GM18951 (cell line): ENCODE measurements around the gene CLN3.
A peak's percentile ranks its signal among the peaks of the same experiment; 100 is the strongest.
"Not testable (repeated sequence)": the region's sequence is repeated elsewhere in the genome, so short reads cannot be mapped to it uniquely, and the experiment has no call there.

Experiments used
- POLR2A ChIP-seq: IDR thresholded peaks from 4 replicates; pipeline ENCODE4 v1.6.1; 2011; ENCODE audit warnings: mild to moderate bottlenecking; ENCODE audit not compliant: insufficient read length, insufficient read depth; ENCODE audit errors: extremely low read depth
- in situ Hi-C: fragments of 300-500 bp; cut with MboI; formaldehyde crosslinking; loops from one replicate; pipeline ENCODE4 v1.12.0; 2022; ENCODE audit warnings: low sequenced_read_pairs, mixed read lengths, inconsistent platforms; ENCODE audit not compliant: unreplicated experiment

The CLN3 gene

DNA sequence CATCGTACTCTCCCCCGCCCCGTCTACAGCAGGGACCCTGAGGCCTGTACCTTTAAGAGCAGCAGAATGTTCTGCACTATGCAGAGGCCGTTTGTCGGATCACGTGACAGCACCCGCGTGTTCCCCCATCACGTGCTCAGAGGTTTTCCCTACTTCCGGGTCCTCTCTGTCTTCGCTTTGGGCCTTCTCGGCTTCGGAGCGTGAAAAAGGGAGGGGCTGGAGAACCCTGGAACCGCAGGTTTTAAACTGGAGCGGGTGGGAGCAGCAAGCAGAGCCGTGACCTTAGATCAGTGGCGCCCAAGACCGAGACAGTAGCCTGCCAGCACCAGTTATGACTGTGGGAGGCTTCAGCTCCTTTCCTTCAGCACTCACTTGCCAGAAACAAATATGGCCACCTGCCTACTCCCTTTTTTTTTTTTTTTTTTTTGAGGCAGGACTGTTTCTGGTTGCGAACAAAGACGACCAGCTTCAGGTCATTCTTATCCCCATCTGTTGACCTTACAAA is at the start of gene CLN3:
Gene CLN3, minus strand, starts transcription at position 105 of the 505 bp plus-strand sequence. CDS start 315 bp downstream, outside the sequence.
- TF ChIP-seq POLR2A: peak; percentile 43
- in situ Hi-C loops: no loop called here

DNA sequence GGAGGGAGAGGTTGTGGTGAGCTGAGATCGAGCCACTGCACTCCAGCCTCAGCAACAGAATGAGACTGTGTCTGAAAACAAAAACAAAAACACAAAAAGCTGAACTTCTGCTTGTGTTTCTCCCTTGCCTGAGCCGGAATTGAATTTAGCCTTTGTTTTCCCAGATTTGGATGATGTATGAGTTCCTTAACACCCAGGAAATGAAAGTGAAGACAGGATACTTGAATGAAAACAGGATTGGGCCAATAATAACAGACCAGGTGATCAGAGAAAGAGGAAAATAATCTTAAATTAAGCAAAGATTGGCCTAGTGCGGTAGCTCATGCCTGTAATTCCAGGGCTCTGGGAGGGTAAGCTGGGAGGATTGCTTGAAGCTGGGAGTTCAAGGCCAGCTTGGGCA is 48.5 kb upstream of the CLN3 start:
- no peak for TF ChIP-seq POLR2A
- in situ Hi-C loops: no loop called here

DNA sequence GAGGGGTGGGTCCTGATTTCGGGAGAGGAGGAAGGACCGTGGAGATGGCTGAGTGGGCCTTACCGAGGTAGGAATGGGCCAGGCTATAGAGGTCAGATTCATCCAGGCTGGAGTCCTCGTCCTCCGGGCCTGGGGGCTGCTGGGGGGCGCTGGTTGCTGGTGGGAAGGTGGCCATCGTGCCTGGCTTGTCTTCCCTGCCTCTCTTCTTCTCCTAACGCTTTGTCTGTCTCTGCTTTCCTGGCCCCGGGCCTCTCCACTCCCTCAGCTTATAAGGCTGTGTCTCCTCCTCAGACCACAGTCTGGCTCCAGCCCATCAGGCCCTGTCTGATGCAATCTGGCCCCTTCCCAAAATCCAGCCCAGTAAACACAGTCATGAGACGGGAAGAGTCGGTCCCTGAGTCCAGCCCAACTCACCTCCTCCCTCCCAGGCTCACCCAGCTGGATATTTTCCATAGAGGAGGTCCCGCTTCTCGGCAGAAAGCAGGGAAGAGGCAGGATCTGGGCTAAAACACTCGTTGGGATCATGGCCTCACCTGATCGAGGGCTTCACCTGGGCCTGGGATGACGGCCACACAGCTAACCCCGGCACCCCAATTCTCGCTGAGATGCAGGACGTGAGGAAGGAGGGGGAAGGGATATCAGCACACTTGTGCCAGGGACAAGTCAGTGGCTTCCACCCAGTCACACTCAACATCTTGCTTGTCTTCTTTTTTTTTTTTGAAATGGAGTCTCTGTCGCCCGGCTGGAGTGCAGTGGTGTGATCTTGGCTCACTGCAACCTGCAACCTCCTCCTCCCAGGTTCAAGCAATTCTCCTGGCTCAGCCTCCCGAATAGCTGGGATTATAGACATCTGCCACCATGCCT is 47.1 kb upstream of the CLN3 start, which contains the start of gene NUPR1:
Gene NUPR1, minus strand, starts transcription at position 242 of the 864 bp plus-strand sequence. Its CDS starts 67 bp downstream, at position 175.
- in situ Hi-C loops: no loop called here
- no peak for TF ChIP-seq POLR2A

DNA sequence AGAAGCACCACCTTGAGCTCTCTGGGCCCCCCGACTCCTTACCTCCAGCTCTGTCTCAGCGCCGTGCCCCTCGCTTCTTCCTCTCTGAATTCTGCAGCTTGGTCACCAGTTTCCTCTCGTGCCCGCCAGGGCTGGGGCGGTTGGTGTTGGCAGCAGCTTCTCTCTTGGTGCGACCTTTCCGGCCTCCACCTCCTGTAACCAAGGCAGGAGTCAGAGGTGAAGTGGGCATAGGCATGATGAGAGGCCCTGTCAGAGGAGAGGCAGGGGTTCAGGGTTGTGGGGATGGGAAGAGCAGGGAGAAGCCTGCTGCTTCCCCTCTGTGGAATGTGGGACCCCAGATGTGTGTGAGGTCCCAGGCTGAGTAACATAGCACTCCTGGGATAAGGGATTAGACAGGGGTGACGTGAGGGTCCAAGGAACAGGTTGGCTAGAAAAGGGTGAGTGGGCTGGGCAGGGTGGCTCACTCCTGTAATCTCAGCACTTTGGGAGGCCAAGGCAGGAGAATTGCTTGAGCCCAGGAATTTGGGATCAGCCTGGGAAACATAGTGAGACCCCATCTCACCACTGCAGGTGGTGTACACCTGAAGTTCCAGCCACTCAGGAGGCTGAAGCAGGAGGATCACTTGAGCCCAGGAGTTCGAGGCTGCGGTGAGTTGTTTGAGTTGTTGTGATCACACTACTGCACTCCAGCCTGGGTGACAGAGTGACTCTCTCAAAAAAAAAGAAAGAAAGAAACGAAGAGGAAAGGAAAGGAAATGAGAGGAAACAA is 46.3 kb upstream of the CLN3 start:
- in situ Hi-C loops: no loop called here
- no peak for TF ChIP-seq POLR2A

DNA sequence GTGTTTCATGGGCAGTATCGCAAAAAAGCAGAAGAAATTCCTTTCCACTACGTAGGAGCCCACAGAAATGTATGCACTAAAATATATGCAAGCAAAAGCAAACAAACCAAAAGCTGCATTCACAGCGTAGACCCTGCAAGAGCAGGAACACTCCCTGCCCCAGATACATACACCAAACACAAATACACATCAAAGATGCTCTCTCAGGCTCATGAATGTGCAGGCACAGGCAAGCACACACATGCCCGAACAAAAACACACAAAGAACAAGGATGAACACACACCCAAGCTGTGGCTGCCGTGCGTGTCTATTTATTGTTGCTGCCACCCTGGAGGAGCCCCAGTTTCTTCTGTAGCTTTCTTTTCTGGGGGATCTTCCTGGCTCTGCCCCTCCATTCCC is 45.2 kb upstream of the CLN3 start:
- in situ Hi-C loops: no loop called here
- TF ChIP-seq POLR2A: no peak

DNA sequence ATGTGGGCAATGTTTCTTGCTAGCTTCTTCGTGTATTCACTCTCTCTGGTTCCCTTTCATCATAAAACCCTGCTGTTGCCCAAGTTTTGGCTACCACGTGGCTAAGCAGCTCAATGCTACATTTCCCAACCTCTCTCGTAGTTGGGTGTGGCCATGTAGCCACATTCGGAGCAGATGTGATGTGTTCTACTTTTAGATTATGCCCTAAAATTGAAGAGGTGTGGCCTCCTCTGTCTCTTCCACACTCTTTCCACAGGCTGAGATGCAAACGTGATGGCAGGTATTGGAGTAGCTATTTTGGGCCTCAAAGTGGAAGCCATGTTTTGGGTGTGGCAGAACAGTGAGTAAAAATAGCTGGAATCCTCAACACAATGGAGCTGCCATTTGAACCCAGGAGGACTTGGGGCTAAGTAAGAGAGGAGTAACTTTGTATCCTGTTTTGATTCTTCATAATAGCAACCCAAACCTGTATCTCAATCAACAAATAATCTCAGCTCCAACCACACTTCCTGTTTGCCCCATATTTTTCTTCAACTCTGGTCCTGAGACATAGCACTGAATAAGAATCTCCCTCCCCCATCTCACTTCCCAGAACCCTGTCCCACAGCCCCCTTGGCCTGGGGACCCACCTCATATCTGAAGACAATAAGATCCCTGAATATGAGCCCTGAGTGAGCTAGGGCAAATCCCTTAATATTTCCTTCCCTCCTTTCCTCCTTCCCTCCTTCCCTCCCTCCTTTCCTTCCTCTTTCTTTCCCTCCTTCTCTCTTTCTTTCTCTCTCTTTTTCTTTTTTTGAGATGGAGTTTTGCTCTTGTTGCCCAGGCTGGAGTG is 42.9 kb upstream of the CLN3 start:
- in situ Hi-C loops: no loop called here
- no peak for TF ChIP-seq POLR2A

DNA sequence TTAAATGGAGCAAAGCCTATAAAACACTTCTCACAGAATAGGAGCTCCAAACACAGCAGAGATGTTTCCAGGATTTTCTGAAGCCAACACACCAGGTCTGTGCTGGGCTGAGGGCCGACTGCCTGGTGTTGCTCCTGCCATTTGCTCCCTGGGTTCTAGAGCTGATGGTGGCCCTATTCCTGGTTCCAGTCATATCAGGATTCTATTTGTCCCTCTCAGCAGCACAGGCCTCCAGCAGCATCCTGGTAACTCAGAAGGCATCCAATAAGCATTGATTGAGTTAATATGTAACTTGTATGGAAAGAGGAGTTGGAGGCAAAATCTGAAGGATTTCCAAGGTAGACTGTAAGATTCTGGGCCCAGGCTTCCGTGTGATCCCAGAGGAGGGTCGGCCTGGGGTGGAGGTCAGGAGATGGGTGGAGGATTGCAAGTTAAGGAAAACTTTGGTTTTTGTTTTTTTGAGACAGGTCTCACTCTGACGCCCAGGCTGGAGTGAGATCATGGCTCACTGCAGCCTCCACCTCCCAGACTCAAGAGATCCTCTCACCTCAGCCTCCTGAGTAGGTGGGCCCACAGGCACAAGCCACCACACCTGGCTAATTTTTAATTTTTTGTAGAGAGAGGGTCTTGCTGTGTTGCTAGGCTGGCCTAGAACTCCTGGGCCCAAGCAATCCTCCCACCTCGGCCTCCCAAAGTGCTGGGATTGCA is 41.2 kb upstream of the CLN3 start:
- TF ChIP-seq POLR2A: no peak
- in situ Hi-C loops: no loop called here

DNA sequence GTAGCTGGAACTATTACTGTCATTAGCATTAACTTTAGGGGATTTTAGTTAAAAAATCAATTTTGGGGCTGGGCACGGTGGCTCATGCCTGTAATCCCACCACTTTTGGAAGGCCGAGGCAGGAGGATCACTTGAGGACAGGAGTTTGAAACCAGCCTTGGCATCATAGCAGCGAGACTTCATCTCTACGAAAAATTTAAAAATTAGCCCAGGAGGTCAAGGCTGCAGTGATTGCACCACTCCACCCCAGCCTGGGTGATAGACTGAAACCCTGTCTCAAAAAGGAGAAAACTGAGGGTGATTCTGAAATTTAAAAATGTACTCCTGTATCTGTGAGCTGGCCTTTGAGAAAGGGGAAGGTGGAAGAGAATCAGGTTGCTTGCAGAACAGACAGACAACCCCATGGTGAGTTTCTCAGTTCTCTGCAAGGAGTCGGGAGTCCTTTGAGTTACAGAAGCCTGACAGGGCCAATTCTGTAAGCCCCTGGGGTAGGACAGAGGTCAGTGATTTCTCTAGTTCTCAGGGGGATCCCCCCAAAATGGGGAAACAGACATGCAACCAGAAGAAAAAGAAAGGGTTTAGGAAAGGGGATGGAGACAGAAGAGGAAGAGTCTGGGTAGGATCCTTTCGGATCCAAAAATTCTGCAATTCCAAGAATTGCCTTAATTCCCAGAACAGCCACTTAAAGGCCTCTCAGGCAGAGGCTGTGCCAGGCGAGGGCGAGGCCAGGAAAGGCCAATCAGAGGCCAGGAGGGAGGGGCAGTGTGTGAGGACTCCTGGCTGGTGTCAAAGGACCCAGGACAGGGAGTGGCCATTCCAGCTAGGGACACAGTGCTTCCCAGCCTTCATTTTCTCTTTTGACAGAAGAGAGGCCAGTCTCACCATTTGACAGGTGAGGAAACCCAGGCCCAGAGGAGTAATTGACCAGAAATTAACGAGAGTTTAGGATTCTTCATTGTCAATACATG is 40.2 kb upstream of the CLN3 start:
- in situ Hi-C loops: no loop called here
- TF ChIP-seq POLR2A: no peak

DNA sequence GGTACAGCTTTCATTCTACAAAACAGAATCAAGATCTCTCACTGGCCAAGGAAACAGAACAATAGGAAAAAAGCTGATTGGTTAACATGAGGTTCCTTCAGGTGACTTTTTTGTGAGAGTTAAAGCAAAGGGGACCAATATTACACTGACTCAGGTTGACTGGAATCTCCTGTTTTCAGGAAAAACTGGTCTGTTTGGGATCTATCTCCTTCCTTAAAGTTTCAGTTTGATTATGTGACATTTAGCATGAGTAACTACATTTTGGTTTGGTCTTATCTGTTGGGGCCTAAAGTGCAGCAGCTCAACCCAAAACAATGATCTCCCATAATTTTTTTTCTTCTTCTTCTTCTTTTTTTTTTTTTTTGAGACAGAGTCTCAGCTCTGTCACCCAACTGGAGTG is 37.2 kb upstream of the CLN3 start:
- in situ Hi-C loops: no loop called here
- no peak for TF ChIP-seq POLR2A

DNA sequence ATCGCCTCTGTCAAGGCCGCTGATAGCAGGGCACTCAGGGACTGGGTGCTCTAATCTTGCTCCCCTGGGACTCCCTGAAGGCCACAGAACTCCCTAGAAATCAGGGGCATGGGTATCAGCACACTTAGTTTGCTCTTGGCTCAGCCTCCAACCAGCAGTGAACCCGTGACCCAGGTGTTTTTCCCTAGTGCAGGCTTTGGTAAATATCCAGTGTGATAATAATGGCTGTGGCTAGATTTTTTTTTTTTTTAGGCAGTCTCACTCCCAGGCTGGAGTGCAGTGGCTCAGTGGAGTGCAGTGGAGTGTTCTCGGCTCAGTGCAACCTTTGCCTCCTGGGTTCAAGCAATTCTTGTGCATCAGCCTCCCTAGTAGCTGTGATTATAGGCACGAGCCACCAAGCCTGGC is 36.6 kb upstream of the CLN3 start:
- in situ Hi-C loops: no loop called here
- no peak for TF ChIP-seq POLR2A

DNA sequence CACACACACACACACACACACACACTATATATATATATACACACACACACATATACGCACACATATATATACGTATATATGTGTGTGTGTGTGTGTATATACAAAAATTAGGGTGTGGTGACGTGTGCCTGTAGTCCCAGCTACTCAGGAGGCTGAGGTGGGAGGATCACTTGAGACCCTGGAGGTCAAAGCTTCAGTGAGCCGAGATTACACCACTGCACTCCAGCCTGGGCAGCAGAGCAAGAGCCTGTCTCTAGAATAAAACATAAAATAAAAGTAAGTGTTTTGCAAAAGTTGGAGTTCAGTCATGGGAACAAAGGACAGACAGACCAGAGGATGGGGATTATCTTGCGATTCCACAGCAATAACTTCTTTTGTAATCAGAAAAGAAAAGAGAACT is 36.1 kb upstream of the CLN3 start:
- TF ChIP-seq POLR2A: no peak
- in situ Hi-C loops: no loop called here

DNA sequence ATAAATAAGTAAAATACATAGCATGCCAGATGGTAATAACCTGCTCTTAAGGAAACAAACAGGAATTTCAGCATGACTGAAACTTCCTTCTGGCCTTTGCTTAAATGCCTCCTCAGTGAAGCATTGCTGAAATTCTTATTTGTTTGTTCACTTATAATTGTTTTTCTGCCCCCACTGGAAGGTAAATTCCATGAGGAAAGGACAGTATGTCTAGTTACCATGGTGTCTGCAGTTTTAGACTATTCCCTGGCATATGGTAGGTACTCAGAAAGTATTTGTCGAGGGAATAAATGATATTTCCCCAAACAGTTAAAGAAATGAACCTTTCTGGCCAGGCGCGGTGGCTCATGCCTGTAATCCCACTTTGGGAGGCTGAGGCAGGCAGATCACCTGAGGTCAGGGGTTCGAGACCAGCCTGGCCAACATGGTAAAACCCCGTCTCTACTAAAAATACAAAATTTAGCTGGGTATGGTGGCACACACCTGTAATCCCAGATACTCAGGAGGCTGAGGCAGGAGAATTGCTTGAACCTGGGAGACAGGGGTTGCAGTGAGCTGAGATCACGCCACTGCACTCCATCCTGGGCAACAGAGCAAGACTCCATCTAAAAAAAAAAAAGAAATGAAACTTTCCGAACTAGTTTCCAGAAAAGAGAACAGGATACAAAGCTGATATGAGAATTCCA is 35.4 kb upstream of the CLN3 start:
- in situ Hi-C loops: not testable (repeated sequence)
